NCI-H748 (cell line): Measurements from ENCODE around the gene KNTC1.
"Not testable (repeated sequence)": the region's sequence is repeated elsewhere in the genome, so short reads cannot be mapped to it uniquely, and the experiment has no call there.

Experiments
- DNase-seq: peaks from one replicate; lab custom pipeline; 2025; ENCODE audit not compliant: unreplicated experiment; lab: John Stamatoyannopoulos, UW

Gene KNTC1

GRCh38 chr12:122506393-122506938, 20.6 kb upstream of the KNTC1 start:
- no peak for DNase-seq

- no peak for DNase-seq
Measured at GRCh38 chr12:122508163-122508562, 18.9 kb upstream of the KNTC1 start.

GRCh38 chr12:122513028-122513427, 14.0 kb upstream of the KNTC1 start:
- not testable (repeated sequence) for DNase-seq

GRCh38 chr12:122513660-122514059, 13.4 kb upstream of the KNTC1 start:
- no peak for DNase-seq

GRCh38 chr12:122515275-122515674, 11.8 kb upstream of the KNTC1 start:
- no peak for DNase-seq

- no peak for DNase-seq
Measured at GRCh38 chr12:122516544-122517361, 10.3 kb upstream of the KNTC1 start.

DNA sequence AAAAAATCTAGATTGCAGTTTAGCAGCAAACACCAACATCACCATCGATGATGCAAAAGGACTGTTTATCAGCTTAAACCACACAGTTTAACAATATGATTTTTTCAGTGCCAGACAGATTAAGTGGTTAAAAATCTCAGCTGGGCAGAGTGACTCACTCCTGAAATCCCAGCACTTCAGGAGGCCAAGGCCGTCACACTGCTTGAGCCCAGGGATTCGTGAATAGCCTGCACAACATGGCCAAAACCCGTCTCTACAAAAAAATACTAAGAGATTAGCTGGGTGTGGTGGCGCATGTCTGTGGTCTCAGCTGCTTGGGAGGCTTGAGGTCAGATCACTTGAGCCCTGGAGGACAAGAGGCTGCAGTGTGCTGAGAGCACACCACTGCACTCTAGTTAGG, 9.2 kb upstream of the KNTC1 start:
- no peak for DNase-seq

- no peak for DNase-seq
Measured at GRCh38 chr12:122518908-122519307, 8.1 kb upstream of the KNTC1 start.

GRCh38 chr12:122519418-122519817, 7.6 kb upstream of the KNTC1 start:
- no peak for DNase-seq

- no peak for DNase-seq
Measured at GRCh38 chr12:122520676-122521075, 6.4 kb upstream of the KNTC1 start.

DNA sequence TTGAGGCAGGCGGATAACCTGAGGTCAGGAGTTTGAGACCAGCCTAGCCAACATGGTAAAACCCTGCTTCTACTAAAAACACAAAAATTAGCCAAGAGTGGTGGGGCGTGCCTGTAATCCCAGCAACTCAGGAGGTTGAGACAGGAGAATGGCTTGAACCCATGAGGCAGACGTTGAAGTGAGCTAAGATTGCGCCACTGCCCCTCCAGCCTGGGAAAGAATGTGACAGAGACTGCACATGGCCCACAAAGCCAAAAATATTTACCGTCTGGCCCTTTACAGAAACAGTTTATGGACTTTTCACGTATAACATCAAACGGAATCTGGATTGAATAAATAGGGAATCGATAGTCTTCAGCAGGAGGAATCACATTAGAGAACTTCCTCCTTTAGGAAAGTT, 3.8 kb upstream of the KNTC1 start:
- DNase-seq: no peak

GRCh38 chr12:122523846-122524718, 3.0 kb upstream of the KNTC1 start:
- no peak for DNase-seq

DNA sequence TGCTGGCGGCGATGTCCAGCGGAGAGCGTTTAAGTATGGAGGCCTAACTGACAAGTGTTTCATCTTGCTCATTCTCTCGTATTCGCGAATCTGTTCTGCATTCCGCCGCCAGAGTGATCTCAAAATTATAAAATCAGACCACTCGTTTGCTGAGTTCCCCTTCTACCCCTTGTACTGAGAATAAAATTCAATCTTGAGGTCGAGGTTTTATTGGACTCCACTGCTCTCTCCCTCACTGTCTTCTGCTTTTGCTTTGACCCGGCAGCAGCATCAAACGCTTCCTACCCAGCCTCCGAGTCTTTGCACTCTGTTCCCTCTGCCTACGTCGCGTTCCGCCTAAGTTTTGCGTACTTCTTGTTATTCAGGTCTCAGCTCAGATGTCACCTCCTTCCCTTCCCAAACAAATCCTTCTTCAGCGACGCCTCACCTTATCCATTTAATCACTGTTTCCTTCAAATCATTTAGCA, 462 bp downstream of the KNTC1 start:
- DNase-seq: peak; percentile 55

GRCh38 chr12:122528582-122528981, 1.5 kb downstream of the KNTC1 start:
- no peak for DNase-seq

- no peak for DNase-seq
Measured at GRCh38 chr12:122528992-122529391, 1.9 kb downstream of the KNTC1 start.

DNA sequence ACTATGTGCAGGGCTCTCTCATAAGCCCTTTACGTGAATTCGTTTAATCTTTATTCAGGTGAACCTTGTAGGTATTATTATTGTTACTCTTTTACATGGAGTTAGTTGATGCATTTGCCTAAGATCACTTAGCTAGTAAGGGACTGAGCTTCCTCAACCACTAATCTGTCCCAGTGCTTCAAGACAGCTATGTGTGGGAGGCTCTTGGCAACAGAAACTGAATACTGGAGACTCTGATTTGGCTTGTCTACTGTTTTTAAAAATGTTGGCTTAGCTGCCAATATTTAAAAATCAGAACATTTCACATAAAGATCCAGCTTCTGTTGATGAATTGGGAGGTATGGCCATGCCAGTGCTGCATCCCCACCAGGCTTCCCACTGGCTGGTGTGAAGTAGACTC, 6.8 kb downstream of the KNTC1 start:
- no peak for DNase-seq

DNA sequence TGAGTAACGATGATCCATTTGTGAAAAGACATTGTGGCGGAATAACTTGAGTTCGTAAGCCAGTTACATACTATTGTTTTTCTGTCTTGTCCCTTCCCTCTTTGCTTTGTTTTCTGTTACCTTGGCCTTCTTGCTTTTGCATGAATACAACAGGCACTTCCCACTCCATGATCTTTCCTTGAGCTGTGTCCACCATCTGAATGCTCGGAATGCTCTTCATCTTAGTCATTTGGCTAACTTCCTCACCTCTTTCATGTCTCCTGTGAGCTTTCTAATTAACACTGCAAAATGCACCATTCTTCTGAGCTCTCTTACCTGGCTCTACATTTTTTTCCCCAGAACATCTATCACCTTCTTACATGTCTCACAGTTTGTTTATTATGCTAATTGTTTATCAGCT, 10.0 kb downstream of the KNTC1 start:
- DNase-seq: no peak

DNA sequence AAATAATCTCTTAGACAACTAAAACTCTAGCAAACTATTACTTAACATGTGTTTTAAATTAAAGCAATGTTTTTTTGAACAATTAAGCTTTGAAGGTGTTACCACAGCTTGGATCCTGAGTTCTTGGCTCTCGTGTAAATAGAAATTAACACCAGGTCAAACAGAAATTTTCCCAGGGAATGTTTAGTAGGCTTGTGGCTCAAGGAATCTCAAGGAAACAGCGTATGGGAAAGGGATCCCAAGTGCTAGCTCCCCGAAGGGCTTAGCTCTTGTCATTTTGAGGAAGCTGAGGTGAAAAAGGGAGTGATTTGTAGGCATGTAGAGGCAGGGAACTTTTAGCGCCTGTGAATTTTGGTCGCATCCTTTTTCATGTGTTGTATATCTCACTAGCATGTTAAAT, 11.4 kb downstream of the KNTC1 start:
- DNase-seq: no peak

GRCh38 chr12:122544537-122544936, 17.5 kb downstream of the KNTC1 start:
- no peak for DNase-seq

GRCh38 chr12:122545855-122546254, 18.8 kb downstream of the KNTC1 start:
- no peak for DNase-seq

GRCh38 chr12:122547330-122547729, 20.3 kb downstream of the KNTC1 start:
- DNase-seq: no peak
